WI38 (cell line): ENCODE results near the gene MLLT10.

Experiments used
- H3K4me3 ChIP-seq: 2 replicates; pipeline ENCODE4 v1.5.1; 2011; ENCODE audit warnings: low read depth, mild to moderate bottlenecking, control low read depth, low read length
- TF ChIP-seq, protein P1 (sequence below): IDR thresholded peaks from 2 replicates; pipeline ENCODE4 v1.5.1; 2012; ENCODE audit warnings: low read depth, mild to moderate bottlenecking, control low read depth, low read length

Gene MLLT10

DNA sequence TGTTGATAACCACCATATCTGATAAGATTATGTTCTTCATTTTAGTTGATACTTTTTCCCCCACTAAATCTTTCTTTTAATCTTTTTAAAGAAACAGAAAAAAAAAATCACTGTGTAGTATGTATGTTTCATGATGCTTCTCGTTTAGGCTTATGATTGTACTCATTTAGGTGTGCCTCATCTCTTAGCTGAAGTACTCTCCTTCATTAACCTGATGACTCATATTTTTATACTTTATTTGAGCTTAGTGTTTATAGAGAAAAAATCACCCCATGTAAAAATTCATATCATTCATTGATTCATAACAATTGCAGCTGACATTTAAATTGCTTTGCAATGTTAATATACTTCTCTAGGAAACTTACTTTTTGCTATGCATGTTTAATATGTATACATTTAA, 158.9 kb downstream of the MLLT10 start:
- TF ChIP-seq, protein P1, sequence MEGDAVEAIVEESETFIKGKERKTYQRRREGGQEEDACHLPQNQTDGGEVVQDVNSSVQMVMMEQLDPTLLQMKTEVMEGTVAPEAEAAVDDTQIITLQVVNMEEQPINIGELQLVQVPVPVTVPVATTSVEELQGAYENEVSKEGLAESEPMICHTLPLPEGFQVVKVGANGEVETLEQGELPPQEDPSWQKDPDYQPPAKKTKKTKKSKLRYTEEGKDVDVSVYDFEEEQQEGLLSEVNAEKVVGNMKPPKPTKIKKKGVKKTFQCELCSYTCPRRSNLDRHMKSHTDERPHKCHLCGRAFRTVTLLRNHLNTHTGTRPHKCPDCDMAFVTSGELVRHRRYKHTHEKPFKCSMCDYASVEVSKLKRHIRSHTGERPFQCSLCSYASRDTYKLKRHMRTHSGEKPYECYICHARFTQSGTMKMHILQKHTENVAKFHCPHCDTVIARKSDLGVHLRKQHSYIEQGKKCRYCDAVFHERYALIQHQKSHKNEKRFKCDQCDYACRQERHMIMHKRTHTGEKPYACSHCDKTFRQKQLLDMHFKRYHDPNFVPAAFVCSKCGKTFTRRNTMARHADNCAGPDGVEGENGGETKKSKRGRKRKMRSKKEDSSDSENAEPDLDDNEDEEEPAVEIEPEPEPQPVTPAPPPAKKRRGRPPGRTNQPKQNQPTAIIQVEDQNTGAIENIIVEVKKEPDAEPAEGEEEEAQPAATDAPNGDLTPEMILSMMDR: no peak
- H3K4me3 ChIP-seq: no peak overlapping the region

DNA sequence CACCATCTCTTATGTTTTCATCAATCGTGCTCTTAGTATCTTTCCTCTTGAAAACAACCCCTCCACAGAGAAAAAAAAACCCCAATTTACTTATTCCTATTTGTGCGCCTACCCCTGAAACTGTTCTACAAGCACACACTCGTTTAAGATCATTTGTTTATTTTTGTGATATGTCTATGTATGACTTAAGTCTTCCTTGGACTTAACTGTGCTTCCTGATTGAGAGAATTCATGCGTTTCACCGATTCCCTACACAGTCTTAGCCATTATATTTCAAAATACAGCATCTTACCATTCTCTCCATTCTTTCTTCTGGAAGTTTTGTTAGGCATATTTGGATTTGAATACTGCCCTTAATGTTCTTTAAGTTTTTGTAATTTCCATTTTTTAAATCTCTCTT, 159.4 kb downstream of the MLLT10 start:
- no peak overlapping the region for H3K4me3 ChIP-seq
- TF ChIP-seq, protein P1: no peak

DNA sequence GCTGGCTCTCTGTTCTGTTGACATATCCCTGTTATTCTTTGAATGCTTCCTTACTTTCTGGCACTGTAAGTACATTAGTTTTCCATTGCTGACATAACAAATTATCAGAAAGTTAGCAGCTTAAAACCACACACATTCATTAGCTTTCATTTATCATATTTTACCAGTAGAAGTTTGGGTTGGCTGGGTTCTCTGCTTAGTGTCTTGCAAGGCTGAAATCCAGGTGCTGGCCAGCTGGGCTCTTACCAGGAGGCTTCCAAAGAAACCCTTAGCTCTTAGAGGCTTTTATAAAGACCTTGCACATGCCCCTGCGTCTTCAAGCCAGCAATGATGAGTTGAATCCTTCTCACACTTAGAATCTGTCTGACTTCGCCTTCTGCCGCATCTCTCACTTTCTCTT, 160.6 kb downstream of the MLLT10 start:
- H3K4me3 ChIP-seq: no peak overlapping the region
- TF ChIP-seq, protein P1: no peak

GRCh38 chr10:21696302-21696701, 162.3 kb downstream of the MLLT10 start:
- TF ChIP-seq, protein P1: no peak
- H3K4me3 ChIP-seq: no peak overlapping the region

GRCh38 chr10:21699575-21699974, 165.5 kb downstream of the MLLT10 start:
- TF ChIP-seq, protein P1: no peak
- no peak overlapping the region for H3K4me3 ChIP-seq

DNA sequence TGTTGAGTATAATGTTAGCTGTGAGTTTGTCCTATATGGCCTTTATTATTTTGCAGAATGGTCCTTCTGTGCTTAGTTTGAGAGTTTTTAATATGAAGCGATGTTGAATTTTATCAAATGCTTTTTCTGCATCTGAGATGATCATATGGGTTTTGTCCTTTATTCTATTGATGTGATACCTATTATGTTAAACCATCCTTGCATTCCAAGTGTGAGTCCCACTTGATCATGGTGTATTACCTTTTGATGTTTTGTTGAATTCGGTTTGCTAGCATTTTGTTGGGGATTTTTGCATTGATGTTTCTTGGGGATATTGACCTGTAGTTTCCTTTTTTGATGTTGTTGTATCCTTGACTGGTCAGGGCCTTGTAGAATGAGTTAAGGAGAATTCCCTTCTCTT, 166.4 kb downstream of the MLLT10 start:
- TF ChIP-seq, protein P1: no peak
- no peak overlapping the region for H3K4me3 ChIP-seq

GRCh38 chr10:21702633-21703111, 168.6 kb downstream of the MLLT10 start:
- no peak overlapping the region for H3K4me3 ChIP-seq
- TF ChIP-seq, protein P1: no peak
